ENCODE results near the gene DNAJC1.
"Not testable (repeated sequence)": the region's sequence is repeated elsewhere in the genome, so short reads cannot be mapped to it uniquely, and the experiment has no call there.

Gene DNAJC1

DNA sequence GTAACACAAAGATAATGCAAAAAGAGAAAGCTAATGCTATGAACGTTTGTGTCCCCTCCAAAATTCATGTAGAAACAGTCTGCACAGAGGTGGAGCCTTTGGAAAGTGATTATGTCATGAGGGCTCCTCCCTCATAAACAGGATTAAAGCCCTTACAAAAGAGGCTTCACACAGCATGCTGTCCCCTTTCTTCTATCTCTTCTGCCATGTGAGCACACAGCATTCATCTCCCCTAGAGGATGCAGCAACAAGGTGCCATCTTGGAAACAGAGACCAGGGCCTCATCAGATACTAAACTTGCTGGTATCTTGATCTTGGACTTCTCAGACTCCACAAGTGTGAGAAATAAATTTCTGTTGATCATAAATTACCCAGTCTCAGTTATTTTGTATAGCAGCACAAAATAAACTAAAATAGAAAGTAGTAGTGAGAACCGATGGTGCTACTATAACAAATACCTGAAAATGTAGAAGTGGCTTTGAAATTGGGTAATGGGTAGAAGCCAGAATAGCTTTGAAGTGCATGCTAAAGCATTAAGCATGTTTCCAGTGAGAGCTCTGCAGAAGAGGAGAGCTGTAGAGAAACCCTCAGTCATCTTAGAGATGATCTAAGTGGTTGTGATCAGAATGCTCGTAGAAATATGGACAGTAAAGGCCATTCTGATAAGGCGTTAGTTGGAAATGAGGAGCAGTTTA, 108.7 kb downstream of the DNAJC1 start:
- DNase-seq: no peak

DNA sequence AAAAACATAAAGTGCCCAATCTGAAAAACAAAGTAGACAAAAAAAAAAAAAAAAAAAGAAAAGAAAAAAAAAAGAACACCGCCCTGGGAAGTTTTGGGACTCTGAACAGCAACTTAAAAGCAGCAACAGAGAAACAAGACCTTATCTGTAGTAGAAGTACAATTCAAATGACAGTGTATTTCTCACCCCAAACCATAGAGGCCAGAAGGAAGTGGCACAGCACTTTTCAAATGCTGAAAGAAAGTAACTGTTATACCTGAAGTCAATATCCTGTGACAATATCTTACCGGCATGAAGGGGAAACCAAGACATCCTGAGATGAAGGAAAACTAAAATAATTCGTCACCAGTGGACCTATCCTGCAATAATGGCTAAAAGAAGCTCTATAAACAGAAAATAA, 112.1 kb downstream of the DNAJC1 start:
- no peak for DNase-seq

DNA sequence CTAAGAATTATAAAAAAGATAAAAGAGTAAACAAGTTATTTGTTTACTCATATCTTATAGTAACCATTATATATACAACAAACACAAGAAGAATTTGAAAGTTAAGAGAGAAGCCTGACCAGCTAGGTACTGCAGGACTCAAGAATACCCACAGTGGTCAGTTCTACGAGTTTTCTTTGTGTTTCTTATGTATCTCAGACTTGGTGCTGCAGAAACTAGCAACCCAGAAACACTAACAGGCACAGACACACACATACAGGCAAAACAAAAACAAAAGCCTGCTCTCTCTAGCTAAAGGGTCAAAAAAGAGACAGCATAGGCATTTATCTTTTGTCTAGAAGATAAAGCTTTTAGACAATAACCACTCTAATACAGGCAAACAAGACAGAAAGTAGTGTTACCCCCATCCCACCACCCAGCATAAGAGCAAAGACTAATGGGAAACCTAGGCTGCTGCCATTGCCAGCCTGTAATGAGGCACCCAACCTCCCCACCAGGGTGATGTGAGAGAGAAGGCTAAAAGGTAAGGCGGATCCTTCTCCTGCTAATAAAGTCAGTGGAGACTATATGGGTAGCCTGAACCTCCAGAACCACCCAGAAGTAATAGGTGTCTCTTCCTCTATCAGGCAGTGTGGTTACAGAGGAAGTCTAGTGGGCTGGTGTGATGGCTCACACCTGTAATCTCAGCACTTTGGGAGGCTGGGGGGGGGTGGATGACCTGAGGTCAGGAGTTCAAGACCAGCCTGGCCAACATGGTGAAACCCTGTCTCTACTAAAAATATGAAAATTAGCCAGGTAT, 113.9 kb downstream of the DNAJC1 start:
- DNase-seq: no peak

DNA sequence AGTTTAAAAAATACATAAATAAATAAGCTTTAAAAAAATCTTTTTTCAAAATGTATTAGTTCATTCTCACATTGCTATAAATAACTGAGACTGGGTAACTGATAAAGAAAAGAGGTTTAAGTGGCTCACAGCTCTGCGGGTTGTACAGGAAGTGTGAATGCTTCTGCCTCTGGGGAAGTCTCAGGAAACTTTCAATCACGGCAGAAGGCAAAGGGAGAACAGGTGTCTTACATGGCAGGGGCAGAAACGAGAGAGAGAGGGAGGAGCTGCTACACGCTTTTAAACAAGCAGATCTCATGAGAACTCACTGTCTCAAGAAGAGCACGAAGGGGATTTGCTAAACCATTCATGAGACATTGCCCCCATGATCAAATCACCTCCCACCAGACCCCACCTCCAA, 114.6 kb downstream of the DNAJC1 start:
- no peak for DNase-seq

DNA sequence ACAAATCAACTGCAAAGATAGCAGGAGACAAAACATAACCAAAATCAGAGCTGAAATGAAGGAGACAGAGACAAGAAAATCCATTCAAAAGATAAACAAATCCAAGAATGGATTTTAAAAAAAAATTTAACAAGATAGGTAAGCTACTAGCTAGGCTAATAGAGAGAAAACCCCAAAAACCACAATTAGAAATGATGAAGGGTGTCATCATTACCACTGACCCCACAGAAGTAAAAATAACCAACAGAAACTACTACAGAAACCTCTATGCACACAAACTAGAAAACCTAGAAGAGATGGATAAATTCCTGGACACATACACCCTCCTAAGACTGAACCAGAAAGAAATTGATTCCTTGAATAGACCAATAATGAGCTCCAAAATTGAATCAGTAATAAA, 117.6 kb downstream of the DNAJC1 start:
- DNase-seq: no peak

DNA sequence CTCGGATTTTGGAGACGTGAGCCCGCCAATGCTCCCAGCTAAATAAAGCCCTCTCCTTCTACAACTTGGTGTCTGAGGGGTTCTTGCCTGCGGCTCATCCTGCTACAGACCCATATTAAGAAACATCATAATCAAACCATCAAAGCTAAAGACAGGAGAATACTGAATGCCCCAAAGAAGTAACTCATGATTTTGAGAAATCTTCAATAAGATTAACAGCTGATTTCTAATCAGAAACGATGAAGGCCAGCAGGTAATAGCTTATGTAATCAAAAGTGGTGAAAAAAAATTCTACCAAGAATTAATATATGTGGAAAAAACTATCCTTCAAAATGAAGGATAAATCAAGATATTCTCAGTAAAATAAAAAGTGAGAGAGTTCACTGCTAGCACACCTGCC, 130.3 kb downstream of the DNAJC1 start:
- DNase-seq: no peak

DNA sequence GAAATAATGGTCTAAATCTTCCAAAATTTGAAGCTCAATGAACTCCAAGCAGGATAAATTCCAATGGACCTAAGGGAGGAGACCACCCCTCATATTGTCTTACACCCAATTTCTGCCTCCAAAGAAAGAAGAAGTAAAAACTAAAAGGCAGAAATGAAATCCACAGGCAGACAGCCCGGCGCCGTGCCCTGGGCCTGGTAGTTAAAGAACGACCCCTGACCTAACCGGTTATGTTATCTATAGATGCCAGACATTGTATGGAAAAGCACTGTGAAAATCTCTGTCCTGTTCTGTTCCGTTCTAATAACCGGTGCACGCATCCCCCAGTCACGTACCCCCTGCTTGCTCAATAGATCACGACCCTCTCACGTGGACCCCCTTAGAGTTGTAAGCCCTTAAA, 130.8 kb downstream of the DNAJC1 start:
- DNase-seq: not testable (repeated sequence)

DNA sequence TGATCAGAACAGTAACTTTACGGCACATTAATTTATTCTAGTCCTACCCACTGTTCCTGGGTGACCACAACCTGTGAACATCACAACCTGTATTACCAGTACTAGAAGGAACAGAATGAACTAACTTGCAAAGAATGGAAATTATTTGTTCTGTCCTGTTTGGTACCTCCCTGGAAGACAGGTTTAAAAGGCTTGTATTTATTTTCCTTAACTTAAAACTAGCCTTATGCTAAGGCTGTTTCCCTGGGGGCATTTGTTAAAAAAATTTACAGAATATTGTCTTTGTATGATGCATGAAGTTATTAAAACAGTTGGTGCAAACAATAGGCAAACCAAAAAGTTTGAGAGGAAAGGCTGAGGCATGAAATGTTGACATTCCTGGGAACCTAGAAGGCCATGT, 132.7 kb downstream of the DNAJC1 start:
- DNase-seq: no peak

DNA sequence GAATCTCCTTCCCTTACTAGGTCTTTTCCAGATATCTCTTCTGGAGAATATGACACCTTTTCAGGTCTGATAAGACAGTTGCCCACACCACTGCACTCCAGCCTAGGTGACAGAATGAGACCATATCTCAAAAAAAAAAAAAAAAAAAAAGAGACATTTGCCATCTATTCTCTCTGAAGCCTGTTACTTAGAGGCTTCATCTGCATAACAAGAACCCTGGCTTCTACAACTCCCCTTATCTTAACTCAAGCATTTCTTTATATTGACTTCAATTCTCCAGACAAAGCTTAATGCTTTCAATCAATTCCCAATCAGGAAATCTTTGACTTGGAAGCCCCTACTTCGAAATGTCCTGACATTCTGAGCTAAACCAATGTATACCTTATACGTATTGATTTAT, 134.4 kb downstream of the DNAJC1 start:
- not testable (repeated sequence) for DNase-seq

DNA sequence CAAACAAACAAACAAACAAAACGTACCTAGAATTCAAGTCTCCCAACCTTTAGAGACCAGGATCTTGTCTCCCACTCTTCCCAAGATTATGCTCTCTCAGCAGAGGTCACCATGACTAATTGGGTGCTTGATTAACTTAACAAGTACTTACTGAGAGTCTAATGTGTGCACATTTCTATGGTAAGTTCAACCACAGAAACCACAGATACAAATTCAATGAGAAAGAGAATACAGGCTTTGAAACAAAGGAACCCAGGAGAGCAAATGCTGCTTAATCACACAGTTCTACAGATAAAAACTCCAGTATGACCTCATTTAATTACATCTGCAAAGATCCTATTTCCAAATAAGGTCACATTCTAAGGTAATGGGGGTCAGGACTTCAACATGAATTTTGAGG, 142.8 kb downstream of the DNAJC1 start:
- DNase-seq: peak; percentile 36

DNA sequence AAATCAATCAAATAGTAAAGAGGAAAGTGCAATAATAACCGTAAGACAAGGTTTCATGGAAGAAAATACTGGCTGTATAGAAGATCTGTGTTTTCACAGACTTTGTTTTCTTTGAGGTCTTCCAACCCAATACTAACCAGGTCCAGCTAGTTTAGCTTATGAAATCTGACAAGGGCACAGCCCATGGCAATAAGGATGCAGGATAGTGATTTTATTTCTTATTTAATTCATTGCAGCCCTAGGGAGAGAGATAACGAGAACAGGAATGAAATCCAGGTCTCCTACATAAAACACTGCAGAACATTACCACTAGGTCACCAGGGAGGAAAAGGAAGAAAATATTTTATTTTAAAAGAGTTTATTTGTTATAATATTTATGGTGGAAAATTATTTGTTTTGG, 145.1 kb downstream of the DNAJC1 start:
- no peak for DNase-seq

DNA sequence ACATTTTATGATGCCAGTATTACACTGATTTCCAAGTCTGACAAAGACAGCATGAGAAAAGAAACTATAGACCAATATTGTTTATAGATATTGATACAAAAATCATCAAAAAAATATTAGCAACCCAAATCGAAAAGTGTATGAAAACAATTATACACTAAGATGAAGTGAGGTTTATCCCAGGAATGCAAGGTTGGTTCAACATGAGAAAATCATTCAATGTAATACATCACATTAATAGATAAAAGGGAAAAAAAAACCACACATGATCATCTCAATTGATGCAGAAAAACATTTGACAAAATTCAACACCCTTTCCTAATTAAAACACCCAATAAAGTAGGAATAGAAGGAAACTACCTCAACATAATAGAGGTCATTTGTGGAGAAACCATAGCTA, 153.9 kb downstream of the DNAJC1 start:
- DNase-seq: no peak

DNA sequence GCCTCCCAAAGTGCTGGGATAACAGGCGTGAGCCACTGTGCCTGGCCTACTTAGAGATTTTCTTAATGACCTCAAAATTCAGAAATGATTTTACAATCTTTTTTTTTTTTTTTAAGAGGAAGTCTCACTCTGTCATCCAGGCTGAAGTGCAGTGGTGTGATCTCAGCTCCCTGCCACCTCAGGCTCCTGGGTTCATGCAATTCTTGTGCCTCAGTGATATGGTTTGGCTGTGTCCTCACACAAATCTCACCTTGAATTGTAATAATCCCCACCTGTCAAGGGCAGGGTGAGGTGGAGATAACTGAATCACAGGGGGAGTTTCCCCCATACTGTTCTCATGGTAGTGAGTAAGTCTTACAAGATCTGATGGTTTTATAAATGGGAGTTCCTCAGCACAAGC, 159.9 kb downstream of the DNAJC1 start:
- no peak for DNase-seq

DNA sequence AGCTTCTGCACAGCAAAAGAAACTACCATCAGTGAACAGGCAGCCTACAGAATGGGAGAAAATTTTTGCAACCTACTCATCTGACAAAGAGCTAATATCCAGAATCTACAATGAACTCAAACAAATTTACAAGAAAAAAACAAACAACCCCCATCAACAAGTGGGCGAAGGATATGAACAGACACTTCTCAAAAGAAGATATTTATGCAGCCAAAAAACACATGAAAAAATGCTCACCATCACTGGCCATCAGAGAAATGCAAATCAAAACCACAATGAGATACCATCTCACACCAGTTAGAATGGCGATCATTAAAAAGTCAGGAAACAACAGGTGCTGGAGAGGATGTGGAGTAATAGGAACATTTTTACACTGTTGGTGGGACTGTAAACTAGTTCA, 162.3 kb downstream of the DNAJC1 start:
- DNase-seq: not testable (repeated sequence)

DNA sequence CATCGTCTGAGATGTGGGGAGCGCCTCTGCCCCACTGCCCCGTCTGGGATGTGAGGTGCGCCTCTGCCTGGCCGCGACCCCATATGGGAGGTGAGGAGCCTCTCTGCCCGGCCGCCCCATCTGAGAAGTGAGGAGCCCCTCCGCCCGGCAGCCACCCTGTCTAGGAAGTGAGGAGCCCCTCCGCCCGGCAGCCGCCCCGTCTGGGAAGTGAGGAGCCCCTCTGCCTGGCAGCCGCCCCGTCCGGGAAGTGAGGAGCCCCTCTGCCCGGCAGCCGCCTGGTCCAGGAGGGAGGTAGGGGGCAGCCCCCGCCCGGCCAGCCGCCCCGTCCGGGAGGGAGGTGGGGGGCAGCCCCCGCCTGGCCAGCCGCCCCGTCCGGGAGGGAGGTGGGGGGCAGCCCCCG, 166.0 kb downstream of the DNAJC1 start:
- DNase-seq: not testable (repeated sequence)

DNA sequence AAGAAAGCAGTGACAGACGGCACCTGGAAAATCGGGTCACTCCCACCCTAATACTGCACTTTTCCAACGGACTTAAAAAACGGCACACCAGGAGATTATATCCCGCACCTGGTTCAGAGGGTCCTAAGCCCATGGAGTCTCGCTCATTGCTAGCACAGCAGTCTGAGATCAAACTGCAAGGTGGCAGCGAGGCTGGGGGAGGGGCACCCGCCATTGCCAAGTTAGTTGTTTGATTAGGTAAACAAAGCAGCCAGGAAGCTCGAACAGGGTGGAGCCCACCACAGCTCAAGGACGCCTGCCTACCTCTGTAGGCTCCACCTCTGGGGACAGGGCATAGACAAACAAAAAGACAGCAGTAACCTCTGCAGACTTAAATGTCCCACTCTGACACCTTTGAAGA, 169.0 kb downstream of the DNAJC1 start:
- DNase-seq: not testable (repeated sequence)

DNA sequence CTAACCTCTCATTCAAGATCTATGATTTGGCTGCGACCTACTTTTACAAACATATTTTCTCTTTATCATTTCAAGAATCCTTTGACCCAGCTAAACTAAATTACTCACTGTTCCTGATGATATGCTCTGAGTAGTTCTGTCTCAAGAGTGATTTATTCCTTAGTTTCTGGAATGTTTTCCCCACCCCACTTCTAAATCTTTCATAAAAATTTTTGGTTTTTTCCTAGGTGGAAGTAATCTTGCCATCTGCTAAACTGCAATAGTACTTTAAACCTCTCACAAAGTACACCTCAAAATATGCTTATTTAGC, 170.8 kb downstream of the DNAJC1 start:
- no peak for DNase-seq

DNA sequence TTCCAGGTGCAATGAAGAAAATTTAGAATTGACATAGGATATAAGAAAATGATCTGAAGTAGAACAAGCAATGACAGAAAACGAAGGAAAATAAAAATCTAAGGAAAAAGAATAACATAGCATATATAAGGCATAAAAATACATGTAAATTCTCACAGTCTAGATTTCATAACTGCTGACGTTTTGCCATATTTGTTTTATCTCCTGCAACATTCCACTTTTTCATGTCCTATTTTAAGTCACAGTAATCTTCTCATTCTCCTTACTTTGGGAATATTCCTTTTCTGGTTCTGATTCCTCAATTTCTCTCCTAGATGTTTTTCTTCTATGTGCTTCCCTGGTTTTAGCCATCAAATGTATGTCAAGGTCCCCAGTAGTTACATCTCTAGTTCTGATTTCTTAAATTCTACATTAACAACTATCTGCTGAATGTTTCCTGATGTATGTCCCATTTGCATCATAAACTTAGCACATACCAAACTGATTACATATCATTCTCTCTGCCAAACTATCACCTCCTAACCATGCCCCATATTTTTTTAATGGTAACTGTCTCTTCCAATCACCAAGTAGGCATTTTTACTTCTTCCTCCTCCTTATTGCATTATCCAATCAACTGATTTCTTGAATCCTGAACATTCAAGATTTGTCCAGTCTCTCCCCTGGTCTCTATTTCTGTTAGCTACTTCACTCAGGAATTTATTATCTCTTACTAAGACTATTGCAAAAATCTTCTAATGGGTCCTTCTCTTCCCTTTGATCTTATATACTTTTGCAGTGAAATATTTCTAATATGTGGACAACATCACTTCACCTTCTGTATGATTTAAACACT, 171.3 kb downstream of the DNAJC1 start:
- DNase-seq: no peak

DNA sequence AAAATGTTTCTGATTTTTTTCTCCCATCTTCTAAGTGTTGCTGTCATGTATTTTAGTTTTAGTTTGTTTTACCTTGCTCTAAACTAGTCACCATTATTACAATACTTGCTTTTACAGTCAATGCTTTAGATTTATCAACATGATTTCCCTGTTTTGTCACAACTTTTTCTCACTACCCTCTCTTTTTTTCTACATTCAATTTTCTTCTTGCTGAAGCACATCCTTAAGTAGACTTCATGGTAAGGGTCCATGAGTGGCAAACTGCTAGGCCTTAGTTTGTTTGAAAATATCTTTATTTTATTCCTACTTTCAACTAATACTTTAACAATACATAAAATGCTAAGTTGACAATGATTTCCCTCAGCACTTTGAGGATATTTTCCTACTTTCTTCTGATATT, 173.5 kb downstream of the DNAJC1 start:
- no peak for DNase-seq

DNA sequence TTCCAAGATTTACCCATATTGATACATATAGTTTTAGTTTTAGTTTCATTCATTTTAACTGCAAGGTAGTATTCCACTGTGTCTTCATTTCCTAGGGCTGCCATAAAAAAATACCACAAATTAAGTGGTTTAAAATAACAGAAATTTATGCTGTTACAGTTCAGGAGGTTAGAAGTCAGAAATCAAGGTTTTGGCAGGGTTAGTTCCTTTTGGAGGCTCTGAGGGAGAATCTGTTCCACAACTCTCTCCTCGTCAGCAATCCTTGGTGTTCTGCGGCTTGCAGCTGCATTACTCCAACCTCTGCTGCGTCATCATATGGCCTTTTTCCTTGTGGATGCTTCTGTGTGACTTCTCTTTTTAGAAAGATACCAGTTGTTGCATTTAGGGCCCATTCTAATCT, 176.2 kb downstream of the DNAJC1 start:
- DNase-seq: no peak

DNA sequence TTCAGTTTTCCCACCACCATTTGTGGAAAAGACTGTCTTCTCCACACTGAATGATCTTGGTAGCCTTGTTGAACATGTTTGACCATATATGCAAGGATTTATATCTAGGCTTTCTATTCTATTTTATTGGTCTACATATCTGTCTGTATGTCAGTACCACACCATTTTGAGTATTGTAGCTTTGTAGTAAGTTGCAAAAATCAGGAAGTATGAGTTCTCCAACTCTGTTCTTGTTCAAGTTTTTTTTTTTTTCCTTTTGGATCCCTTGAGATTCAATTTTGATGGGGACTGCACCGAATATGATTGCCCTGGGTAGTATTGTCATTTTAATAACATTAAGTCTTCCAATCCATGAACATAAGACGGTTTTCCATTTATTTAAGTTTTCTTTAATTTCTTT, 176.8 kb downstream of the DNAJC1 start:
- DNase-seq: no peak

DNA sequence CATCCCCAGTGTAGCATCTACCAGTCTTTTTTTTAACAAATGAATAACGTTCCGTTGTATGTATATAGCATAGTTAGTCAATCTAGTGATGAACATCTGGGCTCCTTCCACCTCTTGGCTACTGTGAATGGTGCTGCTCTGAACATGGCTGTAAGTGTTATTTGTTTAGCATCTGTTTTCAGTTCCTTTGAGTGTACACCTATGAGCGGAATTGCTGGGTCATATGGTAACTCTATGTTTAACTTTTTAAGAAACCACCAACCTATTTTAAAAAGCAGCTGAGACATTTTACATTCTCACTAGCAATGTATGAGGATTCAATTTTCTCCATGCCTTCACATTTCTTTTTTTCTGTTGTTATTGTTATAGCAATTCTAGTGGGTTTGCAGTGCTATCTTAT, 178.2 kb downstream of the DNAJC1 start:
- no peak for DNase-seq

DNA sequence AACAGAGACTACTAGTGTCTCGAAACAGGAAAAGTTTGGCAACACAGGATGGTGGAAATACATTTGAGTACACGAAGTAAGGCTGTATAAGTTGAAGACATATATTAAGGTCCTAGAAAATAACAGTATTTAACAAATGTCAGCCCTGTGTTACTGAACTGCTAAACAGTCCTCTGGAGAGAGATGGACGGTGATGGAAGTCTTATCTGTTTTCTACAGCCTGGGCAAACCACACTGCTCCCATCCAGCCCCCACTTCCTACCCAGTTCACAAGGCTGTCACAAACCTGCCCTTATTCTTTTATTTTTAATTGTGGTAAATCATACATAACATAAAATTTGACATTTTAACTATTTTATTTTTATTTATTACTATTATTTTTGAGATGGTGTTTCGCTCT, 179.1 kb downstream of the DNAJC1 start:
- DNase-seq: no peak

DNA sequence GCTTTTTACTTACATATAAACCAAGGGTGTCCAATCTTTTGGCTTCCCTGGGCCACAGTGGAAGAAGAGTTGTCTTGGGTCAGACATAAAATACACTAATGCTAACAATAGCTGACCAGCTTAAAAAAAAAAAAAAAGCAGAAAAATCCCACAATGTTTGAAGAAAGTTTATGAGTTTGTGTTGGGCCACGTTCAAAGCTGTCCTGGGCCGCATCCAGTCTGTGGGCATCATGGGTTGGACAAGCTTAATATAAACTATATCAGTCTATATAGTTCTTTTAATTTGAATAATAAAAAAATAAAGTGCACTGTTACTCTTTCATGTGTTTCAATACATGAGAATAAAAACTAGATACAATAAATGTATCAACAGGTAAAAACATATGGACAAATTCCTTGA, 179.9 kb downstream of the DNAJC1 start:
- no peak for DNase-seq

Data from kidney glomerular epithelial cell (primary cell).